Transverse colon (tissue), 4 donors: ENCODE data around the gene LMF1.

Experiments used
- CTCF ChIP-seq, 5 experiments: fragments of 200-600 bp in 3 of 5; fragments of 450-650 bp in 2 of 5; sonication (generic) in 3 of 5; IDR thresholded peaks; 1 replicate in 2 of 5; 2 replicates in 3 of 5; pipeline ENCODE4 v1.5.1; 2016 to 2017; ENCODE audit warnings: antibody characterized with exemption in 5 of 5, inconsistent platforms in 3 of 5, mild to moderate bottlenecking in 2 of 5, moderate library complexity in 1 of 5
- EP300 ChIP-seq: sonication (generic); formaldehyde crosslinking; IDR thresholded peaks from one replicate; pipeline ENCODE4 v1.6.1; 2017; ENCODE audit warnings: antibody characterized with exemption, low read depth
- POLR2A ChIP-seq: fragments of 450-650 bp; IDR thresholded peaks from one replicate; pipeline ENCODE4 v1.6.1; 2016; ENCODE audit warnings: antibody characterized with exemption, mild to moderate bottlenecking, moderate library complexity
- POLR2AphosphoS5 ChIP-seq, 3 donors: sonication (generic); formaldehyde crosslinking; IDR thresholded peaks; one replicate each; pipeline ENCODE4 v1.6.1; 2016; ENCODE audit warnings: antibody characterized with exemption in 3 of 3

GRCh38 chr16:888901-889570, 81.7 kb downstream of the LMF1 start:
- no peak for TF ChIP-seq CTCF (IDR thresholded peaks at IDR 0.05)
- no peak for TF ChIP-seq POLR2A
- no peak for TF ChIP-seq POLR2AphosphoS5 (IDR thresholded peaks at IDR 0.05)
- no peak for TF ChIP-seq EP300
